Nephron progenitor cell (in vitro differentiated cells): Measurements from ENCODE around the gene SNAP91.
"Not testable (repeated sequence)": the region's sequence is repeated elsewhere in the genome, so short reads cannot be mapped to it uniquely, and the experiment has no call there.

ENCODE experiments used
- DNase-seq: peaks from one replicate; pipeline ENCODE4 v3.0.0; 2021
- H3K27ac Mint-ChIP-seq: 2 replicates; pipeline ENCODE4 v1.8.0; 2021; ENCODE audit warnings: mild to moderate bottlenecking, moderate library complexity, mixed read lengths
- H3K27me3 Mint-ChIP-seq: 2 replicates; pipeline ENCODE4 v1.8.0; 2021; ENCODE audit warnings: mild to moderate bottlenecking, low read depth, mixed read lengths; ENCODE audit not compliant: poor library complexity
- H3K36me3 Mint-ChIP-seq: 2 replicates; pipeline ENCODE4 v1.8.0; 2021; ENCODE audit warnings: low read depth, mixed read lengths
- H3K4me1 Mint-ChIP-seq: 2 replicates; pipeline ENCODE4 v1.8.0; 2021; ENCODE audit warnings: mixed read lengths
- H3K4me3 Mint-ChIP-seq: 2 replicates; pipeline ENCODE4 v1.8.0; 2021; ENCODE audit warnings: mild to moderate bottlenecking, moderate library complexity, mixed read lengths
- H3K9me3 Mint-ChIP-seq: 2 replicates; pipeline ENCODE4 v1.8.0; 2021; ENCODE audit warnings: mild to moderate bottlenecking, moderate library complexity, mixed read lengths
- TF ChIP-seq, protein P1 (sequence below): fragments of 200-600 bp; sonication (generic); IDR thresholded peaks from 2 replicates; pipeline ENCODE4 v1.5.0; 2021; ENCODE audit warnings: antibody characterized with exemption

Gene SNAP91, protein sequence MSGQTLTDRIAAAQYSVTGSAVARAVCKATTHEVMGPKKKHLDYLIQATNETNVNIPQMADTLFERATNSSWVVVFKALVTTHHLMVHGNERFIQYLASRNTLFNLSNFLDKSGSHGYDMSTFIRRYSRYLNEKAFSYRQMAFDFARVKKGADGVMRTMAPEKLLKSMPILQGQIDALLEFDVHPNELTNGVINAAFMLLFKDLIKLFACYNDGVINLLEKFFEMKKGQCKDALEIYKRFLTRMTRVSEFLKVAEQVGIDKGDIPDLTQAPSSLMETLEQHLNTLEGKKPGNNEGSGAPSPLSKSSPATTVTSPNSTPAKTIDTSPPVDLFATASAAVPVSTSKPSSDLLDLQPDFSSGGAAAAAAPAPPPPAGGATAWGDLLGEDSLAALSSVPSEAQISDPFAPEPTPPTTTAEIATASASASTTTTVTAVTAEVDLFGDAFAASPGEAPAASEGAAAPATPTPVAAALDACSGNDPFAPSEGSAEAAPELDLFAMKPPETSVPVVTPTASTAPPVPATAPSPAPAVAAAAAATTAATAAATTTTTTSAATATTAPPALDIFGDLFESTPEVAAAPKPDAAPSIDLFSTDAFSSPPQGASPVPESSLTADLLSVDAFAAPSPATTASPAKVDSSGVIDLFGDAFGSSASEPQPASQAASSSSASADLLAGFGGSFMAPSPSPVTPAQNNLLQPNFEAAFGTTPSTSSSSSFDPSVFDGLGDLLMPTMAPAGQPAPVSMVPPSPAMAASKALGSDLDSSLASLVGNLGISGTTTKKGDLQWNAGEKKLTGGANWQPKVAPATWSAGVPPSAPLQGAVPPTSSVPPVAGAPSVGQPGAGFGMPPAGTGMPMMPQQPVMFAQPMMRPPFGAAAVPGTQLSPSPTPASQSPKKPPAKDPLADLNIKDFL

DNA sequence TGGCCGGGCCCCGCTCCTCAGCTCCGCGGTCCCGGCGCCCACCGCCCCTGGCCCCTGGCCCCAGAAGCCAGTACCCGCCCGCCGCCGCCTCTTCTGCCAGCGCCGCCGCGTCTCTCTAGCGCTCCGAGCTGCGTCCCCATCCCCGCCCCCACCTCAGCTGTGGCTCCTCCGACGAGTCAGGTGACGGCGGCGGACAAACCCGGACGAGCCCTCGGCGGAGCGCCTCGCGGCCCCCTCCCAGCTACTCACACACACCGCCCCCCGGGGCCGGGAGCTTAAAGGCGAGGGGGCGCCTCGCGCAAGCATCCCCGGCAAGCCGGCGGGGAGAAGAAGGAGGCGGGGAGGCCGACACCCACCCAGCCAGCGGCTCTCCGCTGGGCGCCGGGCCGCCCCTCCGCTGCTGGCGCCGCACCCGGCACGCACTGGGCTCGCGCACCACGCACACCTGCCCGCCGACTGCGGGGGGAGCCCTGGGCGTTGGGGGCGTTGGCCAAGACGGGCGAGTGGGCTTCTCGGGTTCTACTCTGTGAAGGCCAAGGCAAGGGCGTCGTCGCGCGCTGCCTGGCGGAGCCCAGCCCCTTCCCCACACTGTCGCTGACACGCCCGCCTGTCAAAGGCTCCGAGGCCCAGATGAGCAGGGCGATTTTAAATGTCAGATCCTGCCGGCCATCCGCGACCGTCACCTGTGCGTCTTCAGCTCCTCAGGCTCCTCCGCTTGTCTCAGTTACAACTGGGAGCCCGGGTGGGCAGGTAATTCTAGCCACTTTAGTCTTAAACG, at the start of gene SNAP91:
Gene SNAP91, minus strand, starts transcription at position 132 of the 778 bp plus-strand sequence. CDS start 1,174 bp downstream, outside the sequence.
- Mint-ChIP-seq H3K4me1 (peaks cover 4% of the 10 kb centered on the region), H3K4me3 (peak within 1 kb of the TSS; percentile 89), H3K27ac (no peak within 1 kb of the TSS), H3K9me3 (peaks cover 20% of the 10 kb centered on the region), H3K27me3 (peaks cover 73% of the 10 kb centered on the region), H3K36me3 (no peaks in the 10 kb centered on the region)
- TF ChIP-seq, protein P1, sequence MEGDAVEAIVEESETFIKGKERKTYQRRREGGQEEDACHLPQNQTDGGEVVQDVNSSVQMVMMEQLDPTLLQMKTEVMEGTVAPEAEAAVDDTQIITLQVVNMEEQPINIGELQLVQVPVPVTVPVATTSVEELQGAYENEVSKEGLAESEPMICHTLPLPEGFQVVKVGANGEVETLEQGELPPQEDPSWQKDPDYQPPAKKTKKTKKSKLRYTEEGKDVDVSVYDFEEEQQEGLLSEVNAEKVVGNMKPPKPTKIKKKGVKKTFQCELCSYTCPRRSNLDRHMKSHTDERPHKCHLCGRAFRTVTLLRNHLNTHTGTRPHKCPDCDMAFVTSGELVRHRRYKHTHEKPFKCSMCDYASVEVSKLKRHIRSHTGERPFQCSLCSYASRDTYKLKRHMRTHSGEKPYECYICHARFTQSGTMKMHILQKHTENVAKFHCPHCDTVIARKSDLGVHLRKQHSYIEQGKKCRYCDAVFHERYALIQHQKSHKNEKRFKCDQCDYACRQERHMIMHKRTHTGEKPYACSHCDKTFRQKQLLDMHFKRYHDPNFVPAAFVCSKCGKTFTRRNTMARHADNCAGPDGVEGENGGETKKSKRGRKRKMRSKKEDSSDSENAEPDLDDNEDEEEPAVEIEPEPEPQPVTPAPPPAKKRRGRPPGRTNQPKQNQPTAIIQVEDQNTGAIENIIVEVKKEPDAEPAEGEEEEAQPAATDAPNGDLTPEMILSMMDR = no peak
- DNase-seq = peak; percentile 83

DNA sequence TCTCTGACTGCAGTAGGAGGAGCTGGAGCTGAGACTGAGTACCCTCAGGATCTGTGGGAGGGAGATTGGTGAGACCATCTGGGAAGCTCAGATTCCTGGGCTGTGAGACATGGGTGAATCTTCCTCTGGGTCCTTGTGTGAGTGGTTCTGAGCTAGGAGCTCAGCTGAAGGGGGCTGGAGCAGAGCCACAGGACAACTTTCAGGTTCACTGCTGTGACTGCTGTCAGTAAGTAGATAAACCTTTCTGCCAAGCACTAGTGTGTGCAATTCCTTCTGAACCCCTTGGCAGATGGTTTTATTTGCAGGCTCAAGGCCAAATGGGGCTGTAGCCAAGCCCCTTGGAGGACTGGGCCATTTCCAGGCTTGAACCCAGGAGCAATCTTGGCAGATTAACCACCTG, 49.6 kb upstream of the SNAP91 start:
- H3K36me3 Mint-ChIP-seq = no peaks in the 10 kb centered on the region
- peaks cover 43% of the 10 kb centered on the region for H3K9me3 Mint-ChIP-seq

DNA sequence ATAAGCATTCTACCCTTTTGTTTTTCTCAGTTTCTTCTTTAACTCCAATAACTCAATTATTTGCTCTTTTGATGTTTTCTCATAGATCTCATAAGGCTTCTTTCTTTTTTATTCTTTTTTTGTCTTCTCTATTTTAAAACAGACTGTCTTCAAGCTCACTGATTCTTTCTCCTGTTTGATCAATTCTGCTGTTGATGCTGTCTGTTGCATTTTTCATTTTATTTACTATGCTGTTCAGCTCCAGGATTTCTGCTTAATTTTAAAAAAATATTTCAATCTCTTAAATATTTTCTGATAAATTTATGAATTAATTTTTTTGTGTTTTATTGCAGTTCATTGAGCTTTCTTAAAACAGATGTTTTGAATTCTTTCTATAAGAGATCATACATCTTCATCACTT, 48.1 kb upstream of the SNAP91 start:
- H3K4me3 Mint-ChIP-seq = no peak overlapping the region
- H3K27me3 Mint-ChIP-seq = peaks cover 3% of the 10 kb centered on the region
- no peak for DNase-seq
- TF ChIP-seq, protein P1 = no peak
- H3K27ac Mint-ChIP-seq = no peak overlapping the region
- no peaks in the 10 kb centered on the region for H3K36me3 Mint-ChIP-seq
- H3K4me1 Mint-ChIP-seq = peaks cover 6% of the 10 kb centered on the region
- peaks cover 50% of the 10 kb centered on the region for H3K9me3 Mint-ChIP-seq

More for the DNA sequence above, 49.6 kb upstream of the SNAP91 start:
- TF ChIP-seq, protein P1 = no peak
- Mint-ChIP-seq H3K27ac (no peak overlapping the region), H3K27me3 (peaks cover 3% of the 10 kb centered on the region), H3K4me1 (peaks cover 6% of the 10 kb centered on the region), H3K4me3 (no peak overlapping the region)
- DNase-seq = no peak

DNA sequence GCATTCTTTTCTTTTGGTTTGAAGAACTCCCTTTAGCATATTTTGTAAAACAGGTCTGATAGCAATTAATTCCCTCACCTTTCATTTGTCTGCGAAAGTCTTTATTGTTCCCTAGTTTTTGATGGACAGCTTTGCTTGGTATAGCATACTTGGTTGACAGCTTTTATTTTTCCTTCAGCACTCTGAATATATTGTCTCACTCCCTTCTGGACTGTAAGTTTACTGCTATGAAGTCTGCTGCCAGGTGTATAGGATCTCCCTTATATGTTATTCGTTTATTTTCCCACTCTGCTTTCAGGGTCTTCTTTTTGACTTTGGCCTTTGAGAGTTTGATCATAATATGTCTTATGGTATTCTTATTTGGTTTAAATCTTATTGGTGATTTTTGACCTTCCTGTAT, 47.7 kb upstream of the SNAP91 start:
- TF ChIP-seq, protein P1 = no peak
- H3K27me3 Mint-ChIP-seq = peaks cover 3% of the 10 kb centered on the region
- H3K4me1 Mint-ChIP-seq = peaks cover 6% of the 10 kb centered on the region
- no peak overlapping the region for H3K4me3 Mint-ChIP-seq
- no peaks in the 10 kb centered on the region for H3K36me3 Mint-ChIP-seq
- H3K27ac Mint-ChIP-seq = no peak overlapping the region
- DNase-seq = no peak
- H3K9me3 Mint-ChIP-seq = peaks cover 50% of the 10 kb centered on the region

DNA sequence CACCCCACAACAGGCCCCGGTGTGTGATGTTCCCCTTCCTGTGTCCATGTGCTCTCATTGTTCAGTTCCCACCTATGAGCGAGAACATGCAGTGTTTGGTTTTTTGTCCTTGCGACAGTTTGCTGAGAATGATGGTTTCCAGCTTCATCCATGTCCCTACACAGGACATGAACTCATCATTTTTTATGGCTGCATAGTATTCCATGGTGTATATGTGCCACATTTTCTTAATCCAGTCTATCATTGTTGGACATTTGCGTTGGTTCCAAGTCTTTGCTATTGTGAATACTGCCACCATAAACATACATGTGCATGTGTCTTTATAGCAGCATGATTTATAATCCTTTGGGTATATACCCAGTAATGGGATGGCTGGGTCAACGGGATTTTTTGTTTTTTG, 43.5 kb upstream of the SNAP91 start:
- H3K36me3 Mint-ChIP-seq, H3K4me3 Mint-ChIP-seq, H3K4me1 Mint-ChIP-seq, DNase-seq, H3K27me3 Mint-ChIP-seq, H3K27ac Mint-ChIP-seq: not testable (repeated sequence)
- peaks cover 43% of the 10 kb centered on the region for H3K9me3 Mint-ChIP-seq
